Body of pancreas (tissue), 4 donors: ENCODE measurements around the gene LRIG1. TPM values are rescaled to one million over a fixed set of nuclear protein-coding genes. Genes with fewer than 3 reads are reported as not detected.
A peak's percentile ranks its signal among the peaks of the same experiment; 100 is the strongest.

Experiments
- ATAC-seq: fragments of 150-250 bp; one replicate; pipeline ENCODE4 v1.9.1; 2016
- DNase-seq, 4 donors: peaks; one replicate each; pipeline ENCODE4 v3.0.0-alpha.2; 2019
- H3K27ac ChIP-seq, 4 donors: fragments of 200-600 bp; sonication (generic); 1 replicate in 3 of 4; 2 replicates in 1 of 4; pipeline versions ENCODE4 v1.5.1 to v1.6.1; 2016 to 2019; ENCODE audit warnings: mild to moderate bottlenecking in 1 of 4, mixed read lengths in 1 of 4, moderate library complexity in 1 of 4
- H3K27me3 ChIP-seq, 2 donors: fragments of 200-600 bp; sonication (generic); one replicate each; pipeline ENCODE4 v1.6.0; 2016; ENCODE audit warnings: mild to moderate bottlenecking in 1 of 2
- H3K36me3 ChIP-seq, 2 donors: fragments of 200-600 bp; sonication (generic); replicated peaks in 1 of 2; 2 replicates each; pipeline ENCODE4 v1.5.1; 2016; ENCODE audit warnings: low read depth in 2 of 2; ENCODE audit not compliant: insufficient read depth in 1 of 2
- H3K4me1 ChIP-seq: fragments of 200-600 bp; sonication (generic); one replicate; pipeline ENCODE4 v1.6.0; 2016
- H3K4me3 ChIP-seq, 2 donors: fragments of 200-600 bp; sonication (generic); 1 replicate in 1 of 2; 2 replicates in 1 of 2; pipeline ENCODE4 v1.5.1; 2016 to 2019
- H3K9me3 ChIP-seq, 3 donors: fragments of 200-600 bp; sonication (generic); 1 replicate in 2 of 3; 2 replicates in 1 of 3; pipeline ENCODE4 v1.5.1; 2016
- CTCF ChIP-seq, 7 experiments: fragments of 450-650 bp in 4 of 7; fragments of 200-600 bp in 3 of 7; sonication (generic) in 3 of 7; IDR thresholded peaks; one replicate each; pipeline ENCODE4 v1.5.1; 2016 to 2019; ENCODE audit warnings: antibody characterized with exemption in 7 of 7
- POLR2A ChIP-seq, 3 donors: fragments of 450-650 bp; IDR thresholded peaks; one replicate each; pipeline ENCODE4 v1.6.1; 2016; ENCODE audit warnings: antibody characterized with exemption in 3 of 3, mild to moderate bottlenecking in 2 of 3
- whole genome bisulfite sequencing, 2 donors: methylation state at CpG; one replicate each; pipeline ENCODE4 v1.1.5; 2017; 5-methylcytosine and 5-hydroxymethylcytosine counted together
- intact Hi-C: fragments of 100-400 bp; cut with DNase I; formaldehyde crosslinking; loops from one replicate; pipeline ENCODE4 v1.15.1; 2023
- total RNA-seq, 2 donors: library from RNA; depleted of rRNA; stranded (reverse); fragments of >200 nt; gene quantifications; one replicate each; pipeline ENCODE4 v1.1.0, GENCODE V29; 2016

The LRIG1 gene
- total RNA-seq, 2 donors from 2014 or later = 111 to 114 TPM

GRCh38 chr3:66344848-66345578, 155.8 kb downstream of the LRIG1 start:
- H3K4me3 ChIP-seq = no peak overlapping the region
- ATAC-seq (no peak), DNase-seq (no peak)
- intact Hi-C loops = no loop called here
- no peaks in the 10 kb centered on the region for H3K36me3 ChIP-seq
- TF ChIP-seq POLR2A (IDR thresholded peaks at IDR 0.05) (no peak), CTCF (IDR thresholded peaks at IDR 0.05) (no peak)
- peaks cover 7% of the 10 kb centered on the region for H3K4me1 ChIP-seq
- H3K9me3 ChIP-seq = no peaks in the 10 kb centered on the region
- no peak overlapping the region for H3K27ac ChIP-seq
- H3K27me3 ChIP-seq = no peaks in the 10 kb centered on the region
- WGBS, 2 donors = 75 to 77% methylated on average over 8 of the region's 8 CpGs

DNA sequence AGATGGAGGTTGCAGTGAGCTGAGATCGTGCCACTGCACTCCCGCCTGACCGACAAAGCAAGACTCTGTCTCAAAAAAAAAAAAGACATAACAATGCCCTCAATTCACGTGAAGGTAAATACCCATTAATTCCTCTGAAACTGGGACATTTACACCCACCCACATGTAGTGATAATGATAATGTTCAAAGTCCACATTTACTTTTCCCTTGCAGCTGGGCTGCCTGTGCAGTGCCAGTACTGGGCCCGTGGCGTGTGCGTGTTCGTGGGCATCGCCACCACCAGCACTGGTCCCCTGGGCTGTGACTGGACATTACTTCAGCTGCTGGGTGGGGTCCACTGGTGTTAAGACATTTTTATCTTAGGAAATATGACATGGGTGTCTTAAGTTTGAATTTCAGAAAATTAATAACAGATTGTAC, 156.4 kb downstream of the LRIG1 start:
- Histone ChIP-seq H3K4me1 (peaks cover 7% of the 10 kb centered on the region), H3K27me3 (no peaks in the 10 kb centered on the region), H3K4me3 (no peak overlapping the region), H3K36me3 (no peaks in the 10 kb centered on the region), H3K27ac (no peak overlapping the region), H3K9me3 (no peaks in the 10 kb centered on the region)
- ATAC-seq (peak; percentile 42), DNase-seq (peak in 2 of 4 donors; percentile 15 to 19)
- intact Hi-C loops = no loop called here
- 38 to 39% methylated on average over 9 of the region's 9 CpGs for WGBS, 2 donors
- TF ChIP-seq CTCF (IDR thresholded peaks at IDR 0.05) = no peak
- TF ChIP-seq POLR2A (IDR thresholded peaks at IDR 0.05) = no peak

GRCh38 chr3:66342717-66343356, 158.0 kb downstream of the LRIG1 start:
- H3K9me3 ChIP-seq = no peaks in the 10 kb centered on the region
- intact Hi-C loops = no loop called here
- peaks cover 7% of the 10 kb centered on the region for H3K4me1 ChIP-seq
- ATAC-seq = no peak
- no peak for DNase-seq
- H3K27me3 ChIP-seq = no peaks in the 10 kb centered on the region
- TF ChIP-seq CTCF (IDR thresholded peaks at IDR 0.05) = no peak
- TF ChIP-seq POLR2A (IDR thresholded peaks at IDR 0.05) = no peak
- WGBS, 2 donors = 82 to 84% methylated on average over 8 of the region's 8 CpGs
- H3K4me3 ChIP-seq = no peak overlapping the region
- H3K36me3 ChIP-seq = no peaks in the 10 kb centered on the region
- no peak overlapping the region for H3K27ac ChIP-seq

- Histone ChIP-seq H3K9me3 (no peaks in the 10 kb centered on the region), H3K4me1 (peaks cover 5% of the 10 kb centered on the region), H3K36me3 (no peaks in the 10 kb centered on the region), H3K4me3 (no peak overlapping the region), H3K27me3 (no peaks in the 10 kb centered on the region), H3K27ac (no peak overlapping the region)
- WGBS, 2 donors = 79 to 81% methylated on average over 3 of the region's 3 CpGs
- ATAC-seq (no peak), DNase-seq (no peak)
- intact Hi-C loops = no loop called here
- no peak for TF ChIP-seq POLR2A (IDR thresholded peaks at IDR 0.05)
- no peak for TF ChIP-seq CTCF (IDR thresholded peaks at IDR 0.05)
These were observed 161.9 kb downstream of the LRIG1 start for GRCh38 chr3:66338927-66339326.
